Testis (tissue), 2 donors: ENCODE measurements around the gene HEATR5A.

Source experiments
- CTCF ChIP-seq, 3 experiments: fragments of 450-650 bp in 2 of 3; fragments of 200-600 bp in 1 of 3; sonication (generic) in 1 of 3; IDR thresholded peaks; one replicate each; pipeline ENCODE4 v1.5.1; 2016 to 2019; ENCODE audit warnings: antibody characterized with exemption in 3 of 3, mild to moderate bottlenecking in 2 of 3, moderate library complexity in 1 of 3
- POLR2A ChIP-seq: fragments of 450-650 bp; IDR thresholded peaks from one replicate; pipeline ENCODE4 v1.6.1; 2017; ENCODE audit warnings: antibody characterized with exemption, mild to moderate bottlenecking, moderate library complexity

GRCh38 chr14:31257244-31257553, 163.2 kb downstream of the HEATR5A start:
- TF ChIP-seq CTCF (IDR thresholded peaks at IDR 0.05): no peak
- no peak for TF ChIP-seq POLR2A
